GM12878 (cell line): Measurements from ENCODE around the gene PAK6. TPM values are rescaled to one million over a fixed set of nuclear protein-coding genes. Genes with fewer than 3 reads are reported as not detected.

ENCODE experiments used
- ATAC-seq: fragments of 200-7000 bp; cut with Tn5 transposase; 3 replicates; pipeline ENCODE4 v1.9.1; 2020; ENCODE audit warnings: mild to moderate bottlenecking, moderate library complexity
- BruUV-seq: library from RNA; stranded (reverse); fragments of 400-500 nt; replicated peaks from 2 replicates; lab custom pipeline; 2021; lab: Mats Ljungman, UMichigan
- CTCF ChIA-PET: fragments of 300-600 bp; sonication (Branson Sonifier 250); formaldehyde crosslinking; extraction: SDS; loops from one replicate; lab custom pipeline; 2021; ENCODE audit warnings: inconsistent platforms; lab: Yijun Ruan, JAX
- POLR2A ChIA-PET: fragments of 350-600 bp; formaldehyde crosslinking; extraction: SDS; loops from one replicate; lab custom pipeline; 2021; ENCODE audit warnings: inconsistent platforms; lab: Charles Lee
- RAD21 ChIA-PET: fragments of 300-600 bp; sonication (Branson Sonifier 250); formaldehyde crosslinking; loops from one replicate; lab custom pipeline; 2023; ENCODE audit warnings: antibody characterized with exemption; ENCODE audit not compliant: unreplicated experiment; lab: Charles Lee
- SMC1A ChIA-PET: fragments of 300-600 bp; sonication (Branson Sonifier 250); formaldehyde crosslinking; loops from one replicate; lab custom pipeline; 2023; ENCODE audit not compliant: unreplicated experiment, uncharacterized antibody; lab: Charles Lee
- DNase-seq: peaks from one replicate; pipeline ENCODE4 v3.0.0-alpha.2; 2011; ENCODE audit warnings: low read depth, low spot score
- FAIRE-seq: peaks from 3 replicates; lab custom pipeline; 2011; peaks lifted over from hg19 to GRCh38; lab: Jason Lieb, UNC
- H2AFZ ChIP-seq: 2 replicates; pipeline ENCODE4 v1.6.0; 2011; ENCODE audit warnings: low read depth, low read length, control low read depth; ENCODE audit not compliant: control insufficient read depth
- H3K27ac ChIP-seq: 2 replicates; pipeline ENCODE4 v1.5.1; 2011; ENCODE audit warnings: control low read depth; ENCODE audit not compliant: control insufficient read depth, insufficient read depth
- H3K27me3 ChIP-seq, 2 experiments: replicated peaks in 1 of 2; 2 replicates each; pipeline versions ENCODE4 v1.6.0 to v1.6.1; 2011; ENCODE audit warnings: low read length in 1 of 2; ENCODE audit not compliant: control insufficient read depth in 2 of 2, insufficient read depth in 2 of 2
- H3K36me3 ChIP-seq, 2 experiments: 2 replicates each; pipeline ENCODE4 v1.5.1; 2011; ENCODE audit warnings: low read length in 1 of 2; ENCODE audit not compliant: control insufficient read depth in 2 of 2, insufficient read depth in 2 of 2
- H3K4me1 ChIP-seq: 2 replicates; pipeline ENCODE4 v1.6.1; 2011; ENCODE audit warnings: mild to moderate bottlenecking, low read length, moderate library complexity, mixed read lengths; ENCODE audit not compliant: control insufficient read depth, insufficient read depth
- H3K4me2 ChIP-seq: 2 replicates; pipeline ENCODE4 v1.6.0; 2011; ENCODE audit warnings: control low read depth; ENCODE audit not compliant: control insufficient read depth, insufficient read depth
- H3K4me3 ChIP-seq: fragments of 200-600 bp; sonication (generic); 2 replicates; pipeline ENCODE4 v1.5.1; 2016
- H3K79me2 ChIP-seq: 2 replicates; pipeline ENCODE4 v1.6.0; 2011; ENCODE audit warnings: low read length; ENCODE audit not compliant: control insufficient read depth, insufficient read depth
- H3K9ac ChIP-seq: 2 replicates; pipeline ENCODE4 v1.8.0; 2011; ENCODE audit warnings: low read length, control low read depth, mixed read lengths; ENCODE audit not compliant: control insufficient read depth, insufficient read depth
- H3K9me3 ChIP-seq: replicated peaks from 3 replicates; pipeline ENCODE4 v1.5.1; 2011; ENCODE audit warnings: mild to moderate bottlenecking, low read length; ENCODE audit not compliant: control insufficient read depth, insufficient read depth
- H4K20me1 ChIP-seq: 2 replicates; pipeline ENCODE4 v1.6.0; 2011; ENCODE audit not compliant: control insufficient read depth, insufficient read depth
- CHD1 ChIP-seq: IDR thresholded peaks from 2 replicates; pipeline ENCODE4 v1.6.1; 2012; ENCODE audit warnings: low read depth, low read length, improper control_type of control experiment
- JUND ChIP-seq: IDR thresholded peaks from 2 replicates; pipeline ENCODE4 v1.6.1; 2012; ENCODE audit warnings: low read depth, mild to moderate bottlenecking, low read length, improper control_type of control experiment, moderate library complexity
- NR2F1 ChIP-seq: fragments of 450-650 bp; conservative IDR thresholded peaks from 2 replicates; pipeline ENCODE4 v1.6.1; 2017; ENCODE audit warnings: mild to moderate bottlenecking
- PBX3 ChIP-seq: IDR thresholded peaks from 2 replicates; pipeline ENCODE4 v1.6.1; 2011; ENCODE audit warnings: mild to moderate bottlenecking, low read depth, low read length, moderate library complexity; ENCODE audit not compliant: insufficient replicate concordance
- POLR2AphosphoS2 ChIP-seq: IDR thresholded peaks from 2 replicates; pipeline ENCODE4 v1.6.1; 2011; ENCODE audit warnings: low read depth, mild to moderate bottlenecking, low read length, improper control_type of control experiment, moderate library complexity
- RELA ChIP-seq: fragments of 450-650 bp; IDR thresholded peaks from 2 replicates; pipeline ENCODE4 v1.8.0; 2014; ENCODE audit warnings: borderline replicate concordance; ENCODE audit not compliant: partially characterized antibody
- RUNX3 ChIP-seq: IDR thresholded peaks from 2 replicates; pipeline ENCODE4 v1.6.1; 2012; ENCODE audit warnings: low read length, inconsistent platforms
- SIN3A ChIP-seq: IDR thresholded peaks from 2 replicates; pipeline ENCODE4 v1.6.1; 2012; ENCODE audit warnings: low read depth, low read length, improper control_type of control experiment
- SMARCA5 ChIP-seq: fragments of 450-650 bp; IDR thresholded peaks from 2 replicates; pipeline ENCODE4 v1.6.1; 2017; ENCODE audit warnings: mild to moderate bottlenecking
- STAT3 ChIP-seq: IDR thresholded peaks from 2 replicates; pipeline ENCODE4 v1.6.1; 2011; ENCODE audit warnings: low read depth, low read length, improper control_type of control experiment
- SUZ12 ChIP-seq: fragments of 200-600 bp; sonication (generic); IDR thresholded peaks from one replicate; pipeline ENCODE4 v1.6.1; 2018; ENCODE audit warnings: antibody characterized with exemption, mild to moderate bottlenecking; ENCODE audit not compliant: unreplicated experiment
- TBL1XR1 ChIP-seq: IDR thresholded peaks from 2 replicates; pipeline ENCODE4 v1.6.1; 2012; ENCODE audit warnings: low read depth, low read length, improper control_type of control experiment
- WGBS: methylation state at CpG from one replicate; pipeline ENCODE4 v1.1.6; 2016; ENCODE audit warnings: low lambda C conversion rate; ENCODE audit not compliant: insufficient replicate concordance, insufficient coverage; ENCODE audit errors: missing lambda C conversion rate; 5-methylcytosine and 5-hydroxymethylcytosine counted together
- in situ Hi-C: fragments of 300-500 bp; cut with MboI; formaldehyde crosslinking; loops from 9 replicates; pipeline ENCODE4 v1.14.3; 2018; ENCODE audit warnings: mixed read lengths
- intact Hi-C: fragments of 100-400 bp; cut with micrococcal nuclease; formaldehyde crosslinking; loops from one replicate; pipeline ENCODE4 v1.14.2; 2022; ENCODE audit not compliant: unreplicated experiment
- polyA plus RNA-seq, 11 experiments: library from polyadenylated mRNA; depleted of rRNA in 4 of 11; unstranded in 6 of 11; stranded (reverse) in 5 of 11; fragments of >200 nt; fragmentation: Nextera tagmentation in 4 of 11; fragmentation: Illumina TruSeq in 1 of 11; extraction: Ambion mirVana in 4 of 11; extraction: Trizol in 1 of 11; gene quantifications; 1 replicate in 1 of 11; 2 replicates in 10 of 11; pipeline versions ENCODE4 v1.2.1 to v1.2.3, GENCODE V29; 2011 to 2016; ENCODE audit warnings: inconsistent platforms in 2 of 11, missing spikeins in 2 of 11, low read depth in 1 of 11
- total RNA-seq, 4 experiments: library from RNA; depleted of rRNA in 3 of 4; stranded (reverse); fragments of >200 nt in 3 of 4; fragmentation: Illumina TruSeq in 1 of 4; extraction: Trizol in 1 of 4; gene quantifications; 2 replicates each; pipeline versions ENCODE4 v1.2.1 to v1.2.3, GENCODE V29; 2013 to 2021

PAK6 gene
- total and polyA plus RNA-seq, 10 of the 15 experiments (the other 5 are each of a cell fraction or from before 2014, with no cell fraction given), result 0.07 to 0.92 (median 0.31) TPM; not detected in 2

DNA sequence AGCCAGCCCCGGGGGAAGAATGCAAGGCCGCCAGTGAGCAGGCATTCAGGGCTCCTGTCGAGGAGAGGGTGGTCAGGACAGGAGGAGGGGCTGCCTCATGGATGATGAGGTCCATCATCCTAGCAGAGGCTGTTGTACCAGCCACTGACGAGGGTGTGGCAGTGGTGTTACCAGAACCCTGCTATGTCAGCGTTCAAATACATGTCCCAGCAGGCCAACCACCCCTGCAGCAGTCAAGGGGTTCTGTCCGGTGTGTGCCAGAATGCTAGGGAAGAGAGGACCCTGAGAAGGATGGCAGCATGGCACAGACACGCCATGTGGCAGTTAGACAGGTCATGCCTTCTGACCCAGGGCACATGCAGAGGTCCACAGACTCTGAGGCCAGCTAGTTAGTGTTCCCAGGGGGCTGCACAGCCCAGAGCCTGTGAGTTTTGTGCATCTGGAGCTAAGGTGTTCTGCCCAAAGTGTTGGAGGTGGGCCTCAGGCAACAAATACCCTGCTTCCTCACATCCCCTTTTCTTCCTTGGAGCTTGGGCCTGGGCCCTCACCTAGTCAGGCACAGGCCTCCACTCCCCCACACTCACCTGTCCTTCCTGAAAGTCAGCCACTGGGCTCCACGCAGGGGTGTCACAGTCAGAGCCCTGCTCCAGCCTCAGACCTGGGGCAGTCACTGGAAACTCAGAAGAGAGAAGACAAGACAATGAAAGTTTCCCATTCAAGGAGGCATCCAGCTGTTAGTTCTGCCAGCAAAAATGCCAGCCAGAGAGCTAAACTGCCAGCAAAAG is 7.8 kb downstream of the PAK6 start (continued):
- no peak for TF ChIP-seq JUND
- no peak for TF ChIP-seq PBX3
- no peak for TF ChIP-seq TBL1XR1
- no peak for TF ChIP-seq NR2F1
- TF ChIP-seq RELA, result no peak
- TF ChIP-seq SUZ12, result no peak
- no peak for TF ChIP-seq SIN3A
- no peak for TF ChIP-seq POLR2AphosphoS2

DNA sequence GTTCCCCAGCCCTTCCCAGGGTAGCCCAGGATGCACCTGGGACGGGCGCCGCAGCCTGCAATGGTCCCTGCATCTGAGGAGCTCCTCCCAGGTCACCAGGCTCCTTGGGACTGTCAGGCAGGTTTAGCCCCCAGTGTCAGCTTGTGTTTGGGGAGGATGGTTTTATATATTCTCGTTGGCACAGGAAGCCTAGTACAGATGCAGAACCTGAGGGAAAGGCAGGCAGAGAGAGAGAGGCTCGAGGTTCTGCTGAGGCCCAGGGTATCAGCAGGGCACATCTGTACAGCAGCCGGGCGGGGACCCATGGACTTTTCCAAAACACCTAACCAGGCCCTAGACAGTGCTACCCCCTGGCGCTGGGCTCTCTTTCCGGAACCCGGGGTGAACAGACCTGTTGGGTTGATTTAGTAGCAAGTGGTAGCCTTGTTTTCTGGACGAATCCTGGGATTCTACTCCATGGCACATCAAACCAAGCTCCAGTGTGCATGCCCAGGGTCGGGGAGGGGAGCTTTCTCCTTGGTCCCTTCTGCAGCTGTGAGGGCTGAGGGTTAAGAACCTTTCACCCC is 8.6 kb downstream of the PAK6 start:
- no peak overlapping the region for H3K27ac ChIP-seq

More for the DNA sequence above, 8.6 kb downstream of the PAK6 start:
- POLR2A ChIA-PET, result interaction anchor here (0.5 kb wide), 1 partner anchor 62 kb away, joined by 3 read pairs; no protein-coding TSS in a partner anchor
- WGBS, result 65% methylated on average over 11 of the region's 12 CpGs
- in situ Hi-C loops (no loop called here), intact Hi-C loops (no loop called here)
- CTCF ChIA-PET, result interaction anchor here (0.6 to 1.0 kb wide), 3 partner anchors 25 to 229 kb away, joined by 3 to 4 read pairs (median 3); no protein-coding TSS in a partner anchor
- SMC1A ChIA-PET, result no interaction called here
- no peak for TF ChIP-seq RUNX3
- TF ChIP-seq STAT3, result no peak
- TF ChIP-seq CHD1, result no peak
- TF ChIP-seq SMARCA5, result no peak
- Histone ChIP-seq H3K79me2 (no peaks in the 10 kb centered on the region), H3K9ac (no peak overlapping the region), H3K36me3 (no peaks in the 10 kb centered on the region), H3K4me2 (no peak overlapping the region), H4K20me1 (no peaks in the 10 kb centered on the region), H3K27me3 (peaks cover 0 to 6% of the 10 kb centered on the region in 2 experiments; a peak in 2 of 4 replicates), H3K4me3 (no peak overlapping the region), H3K9me3 (no peaks in the 10 kb centered on the region), H3K4me1 (no peaks in the 10 kb centered on the region), H2AFZ (no peak overlapping the region)
- FAIRE-seq (no peak), ATAC-seq (no peak), DNase-seq (no peak)
- no TSS peak for BruUV-seq
- RAD21 ChIA-PET, result interaction anchor here (1.1 kb wide), 1 partner anchor 202 kb away, joined by 4 read pairs; no protein-coding TSS in a partner anchor
